NCI-H748 (cell line): Measurements from ENCODE around the gene RNFT2.

ENCODE experiments used
- DNase-seq: peaks from one replicate; lab custom pipeline; 2025; ENCODE audit not compliant: unreplicated experiment; lab: John Stamatoyannopoulos, UW

RNFT2 gene

GRCh38 chr12:116896411-116896924, 158.4 kb downstream of the RNFT2 start:
- DNase-seq: no peak

DNA sequence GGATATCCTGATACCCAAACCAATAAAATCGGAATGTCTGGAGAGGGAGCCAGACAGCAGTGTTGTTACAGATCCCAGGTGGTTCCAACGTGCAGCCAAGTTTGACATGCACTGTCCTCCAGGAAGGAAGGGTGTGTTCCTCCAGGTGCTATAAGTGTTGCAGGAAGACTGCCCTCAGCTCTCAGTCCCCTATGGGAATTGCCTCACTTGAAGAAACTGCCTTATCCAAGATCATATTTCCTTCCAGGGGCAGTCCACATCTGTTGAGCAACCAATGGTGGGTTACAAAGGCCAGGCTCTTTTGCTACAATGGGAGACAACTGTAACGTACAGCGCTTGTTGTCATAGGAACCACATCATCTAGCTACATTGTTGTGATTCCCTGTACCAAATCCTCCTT, 159.4 kb downstream of the RNFT2 start:
- DNase-seq: peak; percentile 12

GRCh38 chr12:116898669-116899068, 160.6 kb downstream of the RNFT2 start:
- no peak for DNase-seq

DNA sequence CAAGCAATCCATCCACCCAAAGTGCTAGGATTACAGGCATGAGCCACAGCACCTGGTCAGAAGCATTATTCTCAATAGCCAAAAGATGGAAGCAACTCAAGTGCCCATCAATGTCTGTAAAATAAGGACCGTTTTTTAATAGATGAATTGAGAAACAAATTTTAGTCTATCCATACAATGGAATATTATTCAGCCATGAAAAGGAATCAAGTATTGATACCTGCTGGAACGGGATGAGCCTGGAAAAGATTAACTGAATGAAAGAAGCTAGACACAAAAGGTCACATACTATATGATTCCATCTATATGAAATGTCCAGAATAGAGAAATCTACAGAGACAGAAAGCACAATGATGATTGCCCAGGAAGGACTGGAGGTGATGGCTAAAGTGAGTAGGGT, 163.5 kb downstream of the RNFT2 start:
- DNase-seq: no peak
